Hepatocyte (in vitro differentiated cells): ENCODE measurements around the gene GALC. TPM values are rescaled to one million over a fixed set of nuclear protein-coding genes. Genes with fewer than 3 reads are reported as not detected.

Source experiments
- DNase-seq: peaks from one replicate; pipeline ENCODE4 v3.0.0-alpha.2; 2016; ENCODE audit warnings: low spot score
- H2AFZ ChIP-seq: fragments of 200-600 bp; sonication (generic); 2 replicates; pipeline ENCODE4 v1.6.0; 2016; ENCODE audit warnings: antibody characterized with exemption, mild to moderate bottlenecking
- H3K27ac ChIP-seq: fragments of 200-600 bp; sonication (generic); 2 replicates; pipeline ENCODE4 v1.5.1; 2016; ENCODE audit warnings: mild to moderate bottlenecking
- H3K27me3 ChIP-seq: fragments of 200-600 bp; sonication (generic); 2 replicates; pipeline ENCODE4 v1.6.1; 2016
- H3K36me3 ChIP-seq: fragments of 200-600 bp; sonication (generic); replicated peaks from 2 replicates; pipeline ENCODE4 v1.5.1; 2016; ENCODE audit warnings: low read depth; ENCODE audit not compliant: insufficient read depth
- H3K4me1 ChIP-seq: fragments of 200-600 bp; sonication (generic); 2 replicates; pipeline ENCODE4 v1.5.1; 2016; ENCODE audit warnings: mild to moderate bottlenecking, moderate library complexity; ENCODE audit not compliant: insufficient read depth
- H3K4me2 ChIP-seq: fragments of 200-600 bp; sonication (generic); 2 replicates; pipeline ENCODE4 v1.6.0; 2016
- H3K4me3 ChIP-seq: fragments of 200-600 bp; sonication (generic); 2 replicates; pipeline ENCODE4 v1.5.1; 2016; ENCODE audit warnings: mild to moderate bottlenecking
- H3K79me2 ChIP-seq: fragments of 200-600 bp; sonication (generic); 2 replicates; pipeline ENCODE4 v1.6.0; 2017; ENCODE audit warnings: mild to moderate bottlenecking
- H3K9me2 ChIP-seq: fragments of 200-600 bp; sonication (generic); replicated peaks from 2 replicates; pipeline ENCODE4 v1.6.0; 2017; ENCODE audit warnings: mild to moderate bottlenecking; ENCODE audit not compliant: insufficient read depth
- H3K9me3 ChIP-seq: fragments of 200-600 bp; sonication (generic); 2 replicates; pipeline ENCODE4 v1.5.1; 2016; ENCODE audit warnings: low read depth, mild to moderate bottlenecking
- H4K20me1 ChIP-seq: fragments of 200-600 bp; sonication (generic); 2 replicates; pipeline ENCODE4 v1.6.0; 2016; ENCODE audit warnings: mild to moderate bottlenecking; ENCODE audit not compliant: insufficient read depth, poor library complexity, severe bottlenecking
- CTCF ChIP-seq: fragments of 200-600 bp; sonication (generic); IDR thresholded peaks from 2 replicates; pipeline ENCODE4 v1.5.1; 2016; ENCODE audit warnings: antibody characterized with exemption, mild to moderate bottlenecking; ENCODE audit not compliant: poor library complexity
- EZH2 ChIP-seq: fragments of 200-600 bp; sonication (generic); IDR thresholded peaks from 2 replicates; pipeline ENCODE4 v1.6.1; 2016; ENCODE audit warnings: antibody characterized with exemption, mild to moderate bottlenecking, borderline replicate concordance
- EZH2phosphoT487 ChIP-seq: fragments of 200-600 bp; sonication (generic); IDR thresholded peaks from one replicate; pipeline ENCODE4 v1.6.1; 2018; ENCODE audit warnings: antibody characterized with exemption, mild to moderate bottlenecking, low read depth, moderate library complexity; ENCODE audit not compliant: unreplicated experiment, severe bottlenecking
- WGBS: methylation state at CpG from one replicate; pipeline ENCODE4 v1.1.6; 2016; ENCODE audit warnings: low lambda C conversion rate; ENCODE audit errors: missing lambda C conversion rate; 5-methylcytosine and 5-hydroxymethylcytosine counted together
- polyA plus RNA-seq: library from polyadenylated mRNA; unstranded; fragments of >200 nt; fragmentation: Nextera tagmentation; extraction: Ambion mirVana; gene quantifications from 2 replicates; pipeline ENCODE4 v1.2.1, GENCODE V29; 2016
- total RNA-seq: library from RNA; depleted of rRNA; stranded (reverse); fragments of >200 nt; gene quantifications from 2 replicates; pipeline ENCODE4 v1.2.3, GENCODE V29; 2014

The GALC gene
- total and polyA plus RNA-seq, 2 experiments from 2014 or later: 23.0 to 47.5 TPM

GRCh38 chr14:88010331-88010730 lies 17.3 kb upstream of the GALC start:
- no peak overlapping the region for H3K27ac ChIP-seq
- no peak for TF ChIP-seq EZH2
- TF ChIP-seq CTCF: no peak
- no peak for TF ChIP-seq EZH2phosphoT487
- no peaks in the 10 kb centered on the region for H3K27me3 ChIP-seq
- no peaks in the 10 kb centered on the region for H3K79me2 ChIP-seq
- H3K4me2 ChIP-seq: no peak overlapping the region
- no peaks in the 10 kb centered on the region for H3K36me3 ChIP-seq
- no peaks in the 10 kb centered on the region for H3K9me3 ChIP-seq
- H3K4me1 ChIP-seq: no peaks in the 10 kb centered on the region
- H3K9me2 ChIP-seq: no peaks in the 10 kb centered on the region
- H3K4me3 ChIP-seq: no peak overlapping the region
- no peaks in the 10 kb centered on the region for H4K20me1 ChIP-seq
- 60% methylated on average over 2 of the region's 2 CpGs for WGBS
- DNase-seq: no peak
- no peak overlapping the region for H2AFZ ChIP-seq

GRCh38 chr14:88009486-88009885 lies 16.5 kb upstream of the GALC start:
- Histone ChIP-seq H4K20me1 (no peaks in the 10 kb centered on the region), H3K4me2 (no peak overlapping the region), H3K27me3 (no peaks in the 10 kb centered on the region), H3K4me3 (no peak overlapping the region), H3K9me3 (no peaks in the 10 kb centered on the region), H3K4me1 (no peaks in the 10 kb centered on the region), H3K27ac (no peak overlapping the region), H3K36me3 (no peaks in the 10 kb centered on the region), H3K9me2 (no peaks in the 10 kb centered on the region), H2AFZ (no peak overlapping the region), H3K79me2 (no peaks in the 10 kb centered on the region)
- no peak for DNase-seq
- no peak for TF ChIP-seq CTCF
- no peak for TF ChIP-seq EZH2
- no peak for TF ChIP-seq EZH2phosphoT487
- WGBS: 80% methylated on average over 1 of the region's 1 CpG

GRCh38 chr14:88008039-88008742 lies 15.2 kb upstream of the GALC start:
- H3K4me1 ChIP-seq: no peaks in the 10 kb centered on the region
- no peak for DNase-seq
- no peaks in the 10 kb centered on the region for H3K27me3 ChIP-seq
- H3K9me2 ChIP-seq: no peaks in the 10 kb centered on the region
- no peaks in the 10 kb centered on the region for H3K36me3 ChIP-seq
- H3K9me3 ChIP-seq: no peaks in the 10 kb centered on the region
- H4K20me1 ChIP-seq: no peaks in the 10 kb centered on the region
- H2AFZ ChIP-seq: no peak overlapping the region
- no peak overlapping the region for H3K27ac ChIP-seq
- no peak overlapping the region for H3K4me3 ChIP-seq
- no peak overlapping the region for H3K4me2 ChIP-seq
- TF ChIP-seq CTCF (no peak), EZH2 (no peak), EZH2phosphoT487 (no peak)
- no peaks in the 10 kb centered on the region for H3K79me2 ChIP-seq
- WGBS: 98% methylated on average over 2 of the region's 2 CpGs
